Lung (tissue), 16 donors: ENCODE data around the gene PDCD5. TPM values are rescaled to one million over a fixed set of nuclear protein-coding genes. Genes with fewer than 3 reads are reported as not detected.
A peak's percentile ranks its signal among the peaks of the same experiment; 100 is the strongest.

Experiments
- ATAC-seq: fragments of 200-7000 bp; cut with Tn5 transposase; one replicate; pipeline ENCODE4 v1.9.1; 2020; ENCODE audit warnings: moderate number of reproducible peaks; ENCODE audit not compliant: insufficient read depth, low FRiP score
- DNase-seq, 3 donors: peaks; one replicate each; pipeline ENCODE4 v3.0.0-alpha.2; 2013 to 2017
- H3K27ac ChIP-seq, 2 donors: one replicate each; pipeline ENCODE4 v1.5.1; 2013; ENCODE audit warnings: mild to moderate bottlenecking in 2 of 2, moderate library complexity in 2 of 2, control low read depth in 1 of 2, inconsistent platforms in 1 of 2, low read depth in 1 of 2, low read length in 1 of 2
- H3K27me3 ChIP-seq, 3 donors: one replicate each; pipeline ENCODE4 v1.5.1; 2013; ENCODE audit warnings: low read length in 2 of 3; ENCODE audit not compliant: control insufficient read depth in 3 of 3, insufficient read depth in 3 of 3
- H3K36me3 ChIP-seq, 4 donors: one replicate each; pipeline ENCODE4 v1.5.1; 2013; ENCODE audit warnings: low read length in 4 of 4, mild to moderate bottlenecking in 1 of 4, moderate library complexity in 1 of 4; ENCODE audit not compliant: control insufficient read depth in 4 of 4, insufficient read depth in 4 of 4
- H3K4me1 ChIP-seq, 5 donors: one replicate each; pipeline ENCODE4 v1.5.1; 2013; ENCODE audit warnings: low read length in 5 of 5, mild to moderate bottlenecking in 2 of 5, moderate library complexity in 1 of 5; ENCODE audit not compliant: control insufficient read depth in 5 of 5, insufficient read depth in 5 of 5
- H3K4me3 ChIP-seq: one replicate; pipeline ENCODE4 v1.5.1; 2013; ENCODE audit warnings: mild to moderate bottlenecking, control low read depth, moderate library complexity
- H3K9ac ChIP-seq, 2 donors: one replicate each; pipeline ENCODE4 v1.5.1; 2013; ENCODE audit warnings: low read length in 2 of 2, control low read depth in 1 of 2; ENCODE audit not compliant: insufficient read depth in 1 of 2
- H3K9me3 ChIP-seq, 4 donors: one replicate each; pipeline ENCODE4 v1.5.1; 2013; ENCODE audit warnings: low read length in 3 of 4, mild to moderate bottlenecking in 1 of 4, moderate library complexity in 1 of 4; ENCODE audit not compliant: control insufficient read depth in 4 of 4, insufficient read depth in 3 of 4
- WGBS, 2 donors: extraction: QIAGEN DNeasy Blood & Tissue Kit; methylation state at CpG; one replicate each; pipeline ENCODE4 v1.1.7; 2013; 5-methylcytosine and 5-hydroxymethylcytosine counted together
- long read RNA-seq, 5 donors: transcript quantifications; one replicate each; lab custom pipeline, GENCODE V29; 2026
- polyA plus RNA-seq, 2 donors: library from polyadenylated mRNA; stranded (reverse); fragments of 200-250 nt; gene quantifications; one replicate each; pipeline ENCODE4 v1.2.1, GENCODE V29; 2013
- total RNA-seq, 2 donors: library from RNA; depleted of rRNA in 1 of 2; stranded (reverse); fragments of >200 nt in 1 of 2; gene quantifications; one replicate each; pipeline ENCODE4 v1.2.1, GENCODE V29; 2014 to 2021
- TF ChIP-seq, protein P1 (sequence below): IDR thresholded peaks from 2 replicates; pipeline ENCODE4 v1.5.1; 2012; ENCODE audit warnings: mild to moderate bottlenecking; ENCODE audit errors: control extremely low read depth, extremely low read depth
- donor health status: control.
- donor health status: control.
- donor health status: Bipolar disorder and iron deficiency.
- donor health status: healthy.
- donor health status: DM: yes; HTN: yes; CAD: no.

PDCD5 gene, protein sequence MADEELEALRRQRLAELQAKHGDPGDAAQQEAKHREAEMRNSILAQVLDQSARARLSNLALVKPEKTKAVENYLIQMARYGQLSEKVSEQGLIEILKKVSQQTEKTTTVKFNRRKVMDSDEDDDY
- total RNA-seq: 10 to 100 TPM; 38.6 to 73.8 TPM
- polyA plus RNA-seq: 100 to 1,000 TPM; 100 to 147 TPM
- long read RNA-seq, donor 1, transcript PDCD5-207 (6 exons, 699 nt): major isoform, 64 of 101 reads
- long read RNA-seq, donor 1, transcript PDCD5-205 (4 exons, 480 nt): minor isoform, 6 of 101 reads
- long read RNA-seq, donor 1, partial matches to known transcripts: 24 of 101 reads
- long read RNA-seq, donor 1, other reads (novel, unspliced or antisense): 0 of 101 reads
- long read RNA-seq, donor 2, transcript PDCD5-207 (6 exons, 699 nt): major isoform, 36 of 50 reads
- long read RNA-seq, donor 2, partial matches to known transcripts: 7 of 50 reads
- long read RNA-seq, donor 2, other reads (novel, unspliced or antisense): 0 of 50 reads
- long read RNA-seq, donor 3, transcript PDCD5-203 (4 exons, 1,799 nt): minor isoform, 6 of 47 reads
- long read RNA-seq, donor 3, transcript PDCD5-207 (6 exons, 699 nt): major isoform, 34 of 47 reads
- long read RNA-seq, donor 3, partial matches to known transcripts: 6 of 47 reads
- long read RNA-seq, donor 3, other reads (novel, unspliced or antisense): 0 of 47 reads
- long read RNA-seq, donor 4, transcript PDCD5-207 (6 exons, 699 nt): major isoform, 38 of 56 reads
- long read RNA-seq, donor 4, partial matches to known transcripts: 9 of 56 reads
- long read RNA-seq, donor 4, other reads (novel, unspliced or antisense): 0 of 56 reads
- long read RNA-seq, donor 5, transcript PDCD5-207 (6 exons, 699 nt): major isoform, 103 of 138 reads
- long read RNA-seq, donor 5, partial matches to known transcripts: 29 of 138 reads
- long read RNA-seq, donor 5, other reads (novel, unspliced or antisense): 0 of 138 reads

- H3K4me1 ChIP-seq: peaks cover 0 to 8% (median 3%) of the 10 kb centered on the region in 5 donors
- TF ChIP-seq, protein P1, sequence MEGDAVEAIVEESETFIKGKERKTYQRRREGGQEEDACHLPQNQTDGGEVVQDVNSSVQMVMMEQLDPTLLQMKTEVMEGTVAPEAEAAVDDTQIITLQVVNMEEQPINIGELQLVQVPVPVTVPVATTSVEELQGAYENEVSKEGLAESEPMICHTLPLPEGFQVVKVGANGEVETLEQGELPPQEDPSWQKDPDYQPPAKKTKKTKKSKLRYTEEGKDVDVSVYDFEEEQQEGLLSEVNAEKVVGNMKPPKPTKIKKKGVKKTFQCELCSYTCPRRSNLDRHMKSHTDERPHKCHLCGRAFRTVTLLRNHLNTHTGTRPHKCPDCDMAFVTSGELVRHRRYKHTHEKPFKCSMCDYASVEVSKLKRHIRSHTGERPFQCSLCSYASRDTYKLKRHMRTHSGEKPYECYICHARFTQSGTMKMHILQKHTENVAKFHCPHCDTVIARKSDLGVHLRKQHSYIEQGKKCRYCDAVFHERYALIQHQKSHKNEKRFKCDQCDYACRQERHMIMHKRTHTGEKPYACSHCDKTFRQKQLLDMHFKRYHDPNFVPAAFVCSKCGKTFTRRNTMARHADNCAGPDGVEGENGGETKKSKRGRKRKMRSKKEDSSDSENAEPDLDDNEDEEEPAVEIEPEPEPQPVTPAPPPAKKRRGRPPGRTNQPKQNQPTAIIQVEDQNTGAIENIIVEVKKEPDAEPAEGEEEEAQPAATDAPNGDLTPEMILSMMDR: no peak
- peaks cover 0 to under 1% (median 0%) of the 10 kb centered on the region in 4 donors for H3K9me3 ChIP-seq
- ATAC-seq (peak; percentile 99), DNase-seq (peak; percentile 96 to 98 (median 97))
- 0 to 1% methylated on average over 51 to 81 of the region's 81 CpGs for WGBS, 2 donors
- peaks cover 0 to 8% (median 0%) of the 10 kb centered on the region in 3 donors for H3K27me3 ChIP-seq
- H3K9ac ChIP-seq: peak within 1 kb of the TSS; percentile 75 to 76
- peaks cover 2 to 24% (median 16%) of the 10 kb centered on the region in 4 donors for H3K36me3 ChIP-seq
- peak within 1 kb of the TSS; percentile 93 to 98 for H3K27ac ChIP-seq
- H3K4me3 ChIP-seq: peak within 1 kb of the TSS; percentile 96
These were observed at the start of gene PDCD5 for GRCh38 chr19:32580901-32581704. Gene PDCD5, plus strand, starts transcription at chr19:32581190. Its CDS starts 72 bp downstream, at chr19:32581262.

GRCh38 chr19:32532233-32532632 lies 48.8 kb upstream of the PDCD5 start:
- TF ChIP-seq, protein P1: no peak
- DNase-seq: no peak
- Histone ChIP-seq H3K9ac (no peak overlapping the region), H3K4me3 (no peak overlapping the region), H3K4me1 (no peaks in the 10 kb centered on the region), H3K36me3 (no peaks in the 10 kb centered on the region), H3K9me3 (peaks cover 0 to 11% (median 4%) of the 10 kb centered on the region in 4 donors), H3K27me3 (peaks cover 0 to 2% (median 0%) of the 10 kb centered on the region in 3 donors), H3K27ac (no peak overlapping the region)
- ATAC-seq: no peak
- 64 to 90% methylated on average over 3 of the region's 3 CpGs for WGBS, 2 donors

DNA sequence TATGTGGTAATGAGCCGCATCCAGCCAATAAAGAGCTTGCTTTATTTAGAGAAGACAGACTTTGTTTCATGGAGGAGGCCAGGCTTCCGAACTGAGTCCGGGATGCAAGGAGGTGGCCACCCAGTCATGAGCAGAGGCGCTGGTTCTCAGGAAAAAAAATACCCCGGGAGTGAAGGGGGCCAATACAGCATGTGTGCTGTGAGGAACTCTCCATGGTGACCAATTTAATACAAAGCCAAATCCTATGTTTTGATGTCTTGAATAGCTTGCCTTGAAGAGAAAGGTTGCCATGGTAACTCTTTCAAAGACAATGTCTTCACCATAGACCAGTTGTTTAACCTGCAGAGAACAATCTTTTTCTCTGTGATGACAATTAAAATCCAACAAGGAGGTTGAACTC lies 43.4 kb upstream of the PDCD5 start:
- ATAC-seq: no peak
- TF ChIP-seq, protein P1: no peak
- WGBS, 2 donors: 73 to 77% methylated on average over 5 of the region's 5 CpGs

More for the DNA sequence above, 43.4 kb upstream of the PDCD5 start:
- Histone ChIP-seq H3K4me3 (no peak overlapping the region), H3K36me3 (no peaks in the 10 kb centered on the region), H3K4me1 (no peaks in the 10 kb centered on the region), H3K27me3 (peaks cover 0 to 2% (median 0%) of the 10 kb centered on the region in 3 donors), H3K27ac (no peak overlapping the region), H3K9me3 (peaks cover 0 to 3% (median 1%) of the 10 kb centered on the region in 4 donors), H3K9ac (no peak overlapping the region)
- no peak for DNase-seq
